GM12891 (cell line): ENCODE data around the gene KCNQ1OT1.

Experiments used
- POLR2A ChIP-seq: IDR thresholded peaks from 2 replicates; pipeline ENCODE4 v1.6.1; 2011; ENCODE audit warnings: low read depth, low read length, control low read depth
- POLR2AphosphoS5 ChIP-seq: IDR thresholded peaks from 2 replicates; pipeline ENCODE4 v1.6.1; 2011; ENCODE audit warnings: low read depth, low read length, control low read depth
- POU2F2 ChIP-seq: IDR thresholded peaks from 2 replicates; pipeline ENCODE4 v1.6.1; 2011; ENCODE audit warnings: low read depth, mild to moderate bottlenecking, control low read depth, low read length, moderate library complexity
- SPI1 ChIP-seq: IDR thresholded peaks from 2 replicates; pipeline ENCODE4 v1.6.1; 2011; ENCODE audit warnings: low read depth, low read length, control low read depth
- TAF1 ChIP-seq: IDR thresholded peaks from 2 replicates; pipeline ENCODE4 v1.6.1; 2011; ENCODE audit warnings: low read depth, low read length, control low read depth

- TF ChIP-seq POLR2AphosphoS5 (no peak), POLR2A (no peak), SPI1 (no peak), TAF1 (no peak), POU2F2 (no peak)
Observed at GRCh38 chr11:2569321-2569721, 130.5 kb downstream of the KCNQ1OT1 start.
